ENCODE results near the gene COL21A1. TPM values are rescaled to one million over a fixed set of nuclear protein-coding genes. Genes with fewer than 3 reads are reported as not detected.

The COL21A1 gene
- total RNA-seq, 3 donors from 2014 or later (not counting 1 experiment from before 2014, with no cell fraction given) = not detected

GRCh38 chr6:56058636-56059035, 188.7 kb downstream of the COL21A1 start:
- Histone ChIP-seq H3K4me3 (ENCODE audit: low read length) (no peak overlapping the region), H3K27me3 (ENCODE audit: control insufficient read depth, insufficient read depth, low read length) (no peaks in the 10 kb centered on the region), H3K36me3 (ENCODE audit: control insufficient read depth, insufficient read depth, low read length) (no peaks in the 10 kb centered on the region), H3K9me3 (ENCODE audit: control insufficient read depth, insufficient read depth, low read length) (no peaks in the 10 kb centered on the region), H3K4me1 (ENCODE audit: control insufficient read depth, insufficient read depth, low read length) (no peaks in the 10 kb centered on the region), H3K27ac (ENCODE audit: low read length) (no peak overlapping the region)
- DNase-seq (no peak), ATAC-seq (no peak)
- H3K36me3 Mint-ChIP-seq = no peaks in the 10 kb centered on the region
- no peak overlapping the region for H3K27ac Mint-ChIP-seq
- H3K9me3 Mint-ChIP-seq = no peaks in the 10 kb centered on the region
- TF ChIP-seq, protein P1, sequence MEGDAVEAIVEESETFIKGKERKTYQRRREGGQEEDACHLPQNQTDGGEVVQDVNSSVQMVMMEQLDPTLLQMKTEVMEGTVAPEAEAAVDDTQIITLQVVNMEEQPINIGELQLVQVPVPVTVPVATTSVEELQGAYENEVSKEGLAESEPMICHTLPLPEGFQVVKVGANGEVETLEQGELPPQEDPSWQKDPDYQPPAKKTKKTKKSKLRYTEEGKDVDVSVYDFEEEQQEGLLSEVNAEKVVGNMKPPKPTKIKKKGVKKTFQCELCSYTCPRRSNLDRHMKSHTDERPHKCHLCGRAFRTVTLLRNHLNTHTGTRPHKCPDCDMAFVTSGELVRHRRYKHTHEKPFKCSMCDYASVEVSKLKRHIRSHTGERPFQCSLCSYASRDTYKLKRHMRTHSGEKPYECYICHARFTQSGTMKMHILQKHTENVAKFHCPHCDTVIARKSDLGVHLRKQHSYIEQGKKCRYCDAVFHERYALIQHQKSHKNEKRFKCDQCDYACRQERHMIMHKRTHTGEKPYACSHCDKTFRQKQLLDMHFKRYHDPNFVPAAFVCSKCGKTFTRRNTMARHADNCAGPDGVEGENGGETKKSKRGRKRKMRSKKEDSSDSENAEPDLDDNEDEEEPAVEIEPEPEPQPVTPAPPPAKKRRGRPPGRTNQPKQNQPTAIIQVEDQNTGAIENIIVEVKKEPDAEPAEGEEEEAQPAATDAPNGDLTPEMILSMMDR (IDR thresholded peaks at IDR 0.05) = no peak
- no peaks in the 10 kb centered on the region for H3K27me3 Mint-ChIP-seq (ENCODE audit: low read depth in 2 of 2)
- WGBS (ENCODE audit: insufficient coverage) = 80% methylated on average over 2 of the region's 2 CpGs
- H3K4me1 Mint-ChIP-seq = no peaks in the 10 kb centered on the region
- intact Hi-C loops (cut with micrococcal nuclease) = no loop called here
- no peak overlapping the region for H3K4me3 Mint-ChIP-seq

GRCh38 chr6:56055081-56055704, 192.2 kb downstream of the COL21A1 start:
- no peak overlapping the region for H3K4me3 ChIP-seq (ENCODE audit: low read length)
- intact Hi-C loops (cut with micrococcal nuclease) = no loop called here
- H3K36me3 Mint-ChIP-seq = no peaks in the 10 kb centered on the region
- no peaks in the 10 kb centered on the region for H3K4me1 Mint-ChIP-seq
- DNase-seq = no peak
- no peaks in the 10 kb centered on the region for H3K27me3 ChIP-seq (ENCODE audit: control insufficient read depth, insufficient read depth, low read length)
- H3K9me3 Mint-ChIP-seq = peaks cover 2 to 3% of the 10 kb centered on the region in 2 donors
- H3K27ac Mint-ChIP-seq = no peak overlapping the region
- H3K9me3 ChIP-seq (ENCODE audit: control insufficient read depth, insufficient read depth, low read length) = no peaks in the 10 kb centered on the region
- H3K27ac ChIP-seq (ENCODE audit: low read length) = no peak overlapping the region
- ATAC-seq = no peak
- no peaks in the 10 kb centered on the region for H3K27me3 Mint-ChIP-seq (ENCODE audit: low read depth in 2 of 2)
- 92% methylated on average over 7 of the region's 7 CpGs for WGBS (ENCODE audit: insufficient coverage)
- TF ChIP-seq, protein P1 (IDR thresholded peaks at IDR 0.05) = no peak
- no peak overlapping the region for H3K4me3 Mint-ChIP-seq
- H3K4me1 ChIP-seq (ENCODE audit: control insufficient read depth, insufficient read depth, low read length) = no peaks in the 10 kb centered on the region
- no peaks in the 10 kb centered on the region for H3K36me3 ChIP-seq (ENCODE audit: control insufficient read depth, insufficient read depth, low read length)

- Histone ChIP-seq H3K9me3 (ENCODE audit: control insufficient read depth, insufficient read depth, low read length) (no peaks in the 10 kb centered on the region), H3K27me3 (ENCODE audit: control insufficient read depth, insufficient read depth, low read length) (no peaks in the 10 kb centered on the region), H3K36me3 (ENCODE audit: control insufficient read depth, insufficient read depth, low read length) (no peaks in the 10 kb centered on the region), H3K4me1 (ENCODE audit: control insufficient read depth, insufficient read depth, low read length) (no peaks in the 10 kb centered on the region), H3K4me3 (ENCODE audit: low read length) (no peak overlapping the region), H3K27ac (ENCODE audit: low read length) (no peak overlapping the region)
- Mint-ChIP-seq H3K27me3 (ENCODE audit: low read depth in 2 of 2) (no peaks in the 10 kb centered on the region), H3K4me3 (no peak overlapping the region), H3K4me1 (no peaks in the 10 kb centered on the region), H3K9me3 (peaks cover 3 to 5% of the 10 kb centered on the region in 2 donors), H3K36me3 (no peaks in the 10 kb centered on the region), H3K27ac (no peak overlapping the region)
- no peak for ATAC-seq
- intact Hi-C loops (cut with micrococcal nuclease) = no loop called here
- DNase-seq = no peak
- TF ChIP-seq, protein P1 (IDR thresholded peaks at IDR 0.05) = no peak
Measured at GRCh38 chr6:56051202-56051598, 196.2 kb downstream of the COL21A1 start.

Measured in natural killer cell (primary cell).